H1 (cell line): ENCODE results near the gene VIT. TPM values are rescaled to one million over a fixed set of nuclear protein-coding genes. Genes with fewer than 3 reads are reported as not detected.

ENCODE experiments used
- CTCF ChIA-PET: fragments of 300-600 bp; sonication (Branson Sonifier 250); formaldehyde crosslinking; loops from one replicate; lab custom pipeline; 2021; ENCODE audit not compliant: partially characterized antibody; lab: Charles Lee
- POLR2A ChIA-PET: fragments of 300-600 bp; sonication (Branson Sonifier 250); formaldehyde crosslinking; loops from one replicate; lab custom pipeline; 2021; ENCODE audit warnings: inconsistent platforms; ENCODE audit not compliant: partially characterized antibody; lab: Charles Lee
- DNase-seq, 2 experiments: peaks; one replicate each; pipeline versions ENCODE4 v3.0.0 to v3.0.0-alpha.2; 2010 to 2022; ENCODE audit warnings: low spot score in 2 of 2, low read depth in 1 of 2, mixed read lengths in 1 of 2
- FAIRE-seq: peaks from 2 replicates; lab custom pipeline; 2011; peaks lifted over from hg19 to GRCh38; lab: Jason Lieb, UNC
- H2AFZ ChIP-seq: 2 replicates; pipeline ENCODE4 v1.8.1; 2012; ENCODE audit warnings: low read length, inconsistent platforms
- H2AK5ac ChIP-seq: 2 replicates; pipeline ENCODE4 v1.6.1; 2013; ENCODE audit warnings: low read depth, low read length
- H2BK120ac ChIP-seq: replicated peaks from 2 replicates; pipeline ENCODE3; 2013; ENCODE audit warnings: low read depth, low read length, inconsistent platforms
- H2BK12ac ChIP-seq: 2 replicates; pipeline ENCODE4 v1.6.1; 2013; ENCODE audit warnings: low read depth, low read length
- H2BK15ac ChIP-seq: 2 replicates; pipeline ENCODE4 v1.6.1; 2013; ENCODE audit warnings: low read length
- H2BK20ac ChIP-seq: 2 replicates; pipeline ENCODE4 v1.6.1; 2013; ENCODE audit warnings: low read length
- H2BK5ac ChIP-seq: 2 replicates; pipeline ENCODE4 v1.6.1; 2013; ENCODE audit warnings: low read depth, low read length
- H3K14ac ChIP-seq: 2 replicates; pipeline ENCODE4 v1.6.1; 2013; ENCODE audit warnings: inconsistent platforms; ENCODE audit not compliant: insufficient read length
- H3K18ac ChIP-seq: 2 replicates; pipeline ENCODE4 v1.6.1; 2013; ENCODE audit warnings: low read length; ENCODE audit errors: extremely low read depth
- H3K23ac ChIP-seq: 2 replicates; pipeline ENCODE4 v1.6.1; 2013; ENCODE audit warnings: inconsistent platforms; ENCODE audit not compliant: insufficient read length
- H3K23me2 ChIP-seq: 2 replicates; pipeline ENCODE4 v1.6.1; 2013; ENCODE audit warnings: low read depth, low read length
- H3K27ac ChIP-seq: 2 replicates; pipeline ENCODE4 v1.6.1; 2011; ENCODE audit warnings: low read depth, low read length, inconsistent platforms
- H3K27me3 ChIP-seq, 4 experiments: replicated peaks in 1 of 4; 1 replicate in 1 of 4; 2 replicates in 3 of 4; pipeline versions ENCODE4 v1.6.1 to v1.8.1; 2011 to 2013; ENCODE audit warnings: low read length in 3 of 4, mild to moderate bottlenecking in 3 of 4, inconsistent platforms in 2 of 4, mixed read lengths in 2 of 4, moderate library complexity in 1 of 4; ENCODE audit not compliant: control insufficient read depth in 3 of 4, insufficient read depth in 3 of 4; ENCODE audit errors: extremely low read depth in 1 of 4
- H3K36me3 ChIP-seq, 4 experiments: 2 replicates each; pipeline versions ENCODE4 v1.6.1 to v1.8.1; 2011 to 2013; ENCODE audit warnings: mild to moderate bottlenecking in 4 of 4, low read length in 3 of 4, moderate library complexity in 2 of 4, control low read depth in 1 of 4, inconsistent platforms in 1 of 4; ENCODE audit not compliant: insufficient read depth in 4 of 4, control insufficient read depth in 2 of 4
- H3K4ac ChIP-seq: replicated peaks from 2 replicates; pipeline ENCODE3; 2013; ENCODE audit warnings: low read length, low read depth, mixed read lengths, inconsistent platforms; ENCODE audit not compliant: insufficient read length
- H3K4me1 ChIP-seq, 4 experiments: replicated peaks in 1 of 4; 1 replicate in 1 of 4; 2 replicates in 3 of 4; pipeline versions ENCODE4 v1.6.1 to v1.8.1; 2011 to 2013; ENCODE audit warnings: low read length in 3 of 4, inconsistent platforms in 2 of 4, mixed read lengths in 1 of 4; ENCODE audit not compliant: insufficient read depth in 4 of 4, control insufficient read depth in 3 of 4
- H3K4me2 ChIP-seq, 2 experiments: 2 replicates each; pipeline versions ENCODE4 v1.6.1 to v1.8.1; 2011 to 2013; ENCODE audit warnings: low read depth in 2 of 2, low read length in 2 of 2, control low read depth in 1 of 2, inconsistent platforms in 1 of 2, mild to moderate bottlenecking in 1 of 2; ENCODE audit not compliant: insufficient read depth in 1 of 2
- H3K4me3 ChIP-seq, 4 experiments: fragments of 200-600, 300-600 bp in 1 of 4; sonication (generic), shearing (Covaris generic), sonication (Bioruptor Twin) in 1 of 4; 2 replicates each; pipeline versions ENCODE4 v1.5.1 to v1.8.1; 2011 to 2016; ENCODE audit warnings: low read length in 4 of 4, low read depth in 3 of 4, control low read depth in 2 of 4, inconsistent platforms in 2 of 4, mild to moderate bottlenecking in 2 of 4, mixed read lengths in 1 of 4, moderate library complexity in 1 of 4; ENCODE audit not compliant: insufficient read depth in 2 of 4; ENCODE audit errors: extremely low read depth in 1 of 4
- H3K56ac ChIP-seq: replicated peaks from 2 replicates; pipeline ENCODE3; 2013; ENCODE audit warnings: low read depth, mild to moderate bottlenecking, mixed read lengths, low read length, inconsistent platforms; ENCODE audit not compliant: insufficient read length
- H3K79me1 ChIP-seq: 2 replicates; pipeline ENCODE4 v1.6.1; 2013; ENCODE audit warnings: low read depth, low read length, control low read depth
- H3K79me2 ChIP-seq, 2 experiments: 2 replicates each; pipeline versions ENCODE4 v1.6.1 to v1.8.1; 2012 to 2013; ENCODE audit warnings: low read length in 2 of 2, mild to moderate bottlenecking in 2 of 2, inconsistent platforms in 1 of 2; ENCODE audit not compliant: insufficient read depth in 2 of 2, control insufficient read depth in 1 of 2
- H3K9ac ChIP-seq, 4 experiments: replicated peaks in 1 of 4; 1 replicate in 1 of 4; 2 replicates in 3 of 4; pipeline versions ENCODE4 v1.6.1 to v1.8.1; 2011 to 2013; ENCODE audit warnings: low read depth in 3 of 4, low read length in 3 of 4, control low read depth in 2 of 4, mild to moderate bottlenecking in 2 of 4, moderate library complexity in 2 of 4, inconsistent platforms in 1 of 4; ENCODE audit errors: extremely low read depth in 1 of 4
- H3K9me3 ChIP-seq, 2 experiments: 2 replicates each; pipeline versions ENCODE4 v1.6.1 to v1.8.1; 2012 to 2013; ENCODE audit warnings: mild to moderate bottlenecking in 2 of 2, moderate library complexity in 2 of 2, control low read depth in 1 of 2, inconsistent platforms in 1 of 2, low read depth in 1 of 2, low read length in 1 of 2, mixed read lengths in 1 of 2; ENCODE audit not compliant: insufficient read depth in 2 of 2
- H4K20me1 ChIP-seq, 2 experiments: replicated peaks in 1 of 2; 2 replicates each; pipeline versions ENCODE3 to v1.8.1; 2011 to 2013; ENCODE audit warnings: inconsistent platforms in 2 of 2, low read length in 2 of 2, mild to moderate bottlenecking in 1 of 2; ENCODE audit not compliant: insufficient read depth in 2 of 2, control insufficient read depth in 1 of 2
- H4K5ac ChIP-seq: 2 replicates; pipeline ENCODE4 v1.6.1; 2013; ENCODE audit warnings: low read length, low read depth, mixed read lengths, inconsistent platforms; ENCODE audit not compliant: insufficient read length
- H4K8ac ChIP-seq: 2 replicates; pipeline ENCODE4 v1.8.0; 2013; ENCODE audit warnings: mild to moderate bottlenecking, moderate library complexity, low read length, inconsistent platforms; ENCODE audit not compliant: insufficient read depth; ENCODE audit errors: extremely low read depth
- H4K91ac ChIP-seq: replicated peaks from 2 replicates; pipeline ENCODE3; 2013; ENCODE audit warnings: low read length, mixed read lengths, inconsistent platforms; ENCODE audit not compliant: insufficient read length
- ASH2L ChIP-seq: fragments of 200-600, 300-600 bp; sonication (generic); IDR thresholded peaks from one replicate; pipeline ENCODE4 v1.7.1; 2017; ENCODE audit warnings: low read length
- GABPA ChIP-seq: IDR thresholded peaks from 2 replicates; pipeline ENCODE4 v1.6.1; 2011; ENCODE audit warnings: mild to moderate bottlenecking, low read length, moderate library complexity, borderline replicate concordance; ENCODE audit not compliant: insufficient read depth
- HDAC6 ChIP-seq: IDR thresholded peaks from one replicate; pipeline ENCODE4 v1.7.1; 2012; ENCODE audit warnings: low read depth, mild to moderate bottlenecking, inconsistent platforms, low read length, moderate library complexity
- SIN3A ChIP-seq, 2 experiments: IDR thresholded peaks in 1 of 2; conservative IDR thresholded peaks in 1 of 2; 2 replicates each; pipeline ENCODE4 v1.6.1; 2011 to 2012; ENCODE audit warnings: low read length in 2 of 2, improper control_type of control experiment in 1 of 2, low read depth in 1 of 2, mild to moderate bottlenecking in 1 of 2
- SP1 ChIP-seq: IDR thresholded peaks from 2 replicates; pipeline ENCODE4 v1.6.1; 2011; ENCODE audit warnings: low read depth, low read length
- TAF7 ChIP-seq: optimal IDR thresholded peaks from 2 replicates; pipeline ENCODE3; 2011; ENCODE audit warnings: low read depth, mild to moderate bottlenecking, inconsistent platforms, low read length, moderate library complexity, borderline replicate concordance
- YY1 ChIP-seq: IDR thresholded peaks from 2 replicates; pipeline ENCODE4 v1.6.1; 2011; ENCODE audit warnings: low read depth, mild to moderate bottlenecking, low read length
- WGBS, 2 experiments: shearing (Covaris generic) in 1 of 2; methylation state at CpG; one replicate each; pipeline versions ENCODE4 v1.1.6 to v1.1.7; 2013 to 2015; ENCODE audit warnings: low lambda C conversion rate in 2 of 2, mixed read lengths in 2 of 2, inconsistent platforms in 1 of 2, low coverage in 1 of 2, missing lambda C conversion rate in 1 of 2; ENCODE audit not compliant: insufficient replicate concordance in 2 of 2, insufficient coverage in 1 of 2, insufficient read length in 1 of 2; ENCODE audit errors: extremely low coverage in 1 of 2, missing lambda C conversion rate in 1 of 2; 5-methylcytosine and 5-hydroxymethylcytosine counted together
- polyA plus RNA-seq, 7 experiments: library from polyadenylated mRNA; depleted of rRNA in 3 of 7; stranded (reverse) in 5 of 7; unstranded in 2 of 7; fragments of >200 nt in 5 of 7; fragments of 200-250 nt in 2 of 7; gene quantifications; 1 replicate in 5 of 7; 2 replicates in 1 of 7; 4 replicates in 1 of 7; pipeline versions ENCODE4 v1.2.1 to v1.2.3, GENCODE V29; 2011 to 2013; ENCODE audit warnings: missing spikeins in 2 of 7, mixed read lengths in 2 of 7
- total RNA-seq: library from RNA; stranded (reverse); fragmentation: NEBNext Ultra II Directional; extraction: Animal tissue kit (Norgen Biotek cat#: 25700); gene quantifications from 2 replicates; pipeline ENCODE4 v1.2.1, GENCODE V29; 2021
- TF ChIP-seq, protein P1 (sequence below): IDR thresholded peaks from 2 replicates; pipeline ENCODE4 v1.6.1; 2012; ENCODE audit warnings: inconsistent platforms

Gene VIT
- total and polyA plus RNA-seq, 2 of the 8 experiments (the other 6 are each of a cell fraction or from before 2014, with no cell fraction given) = 0.03 TPM; not detected in 1

DNA sequence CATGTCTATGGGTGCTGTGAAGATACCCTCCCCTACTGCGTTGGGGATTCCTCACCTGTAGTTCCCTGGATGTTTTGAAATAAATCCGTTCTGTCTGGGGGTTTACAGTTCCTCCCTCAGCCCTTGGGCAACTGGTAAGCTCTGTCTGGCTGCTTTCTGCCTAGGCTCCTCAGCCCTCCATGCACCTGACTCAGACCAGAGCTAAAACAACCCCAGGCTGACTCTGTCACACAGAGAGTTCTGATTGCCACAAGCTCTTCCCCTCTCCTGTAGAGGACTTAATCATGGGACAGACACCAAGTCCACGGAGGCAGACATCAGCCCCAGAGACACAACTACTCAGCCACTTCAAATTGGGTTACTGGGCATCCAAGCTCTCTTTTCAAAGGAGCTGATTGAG, 6.3 kb downstream of the VIT start:
- Histone ChIP-seq H3K4ac (no peak overlapping the region), H2BK12ac (no peak overlapping the region), H3K9ac (no peak overlapping the region), H3K27ac (no peak overlapping the region), H4K8ac (no peak overlapping the region), H3K27me3 (no peaks in the 10 kb centered on the region), H3K4me2 (no peak overlapping the region), H3K36me3 (no peaks in the 10 kb centered on the region), H2AK5ac (no peak overlapping the region), H4K5ac (no peak overlapping the region), H2BK20ac (peak overlapping the region; percentile 27; the same call in 1 of the 2 replicates), H4K91ac (no peak overlapping the region), H3K79me2 (no peaks in the 10 kb centered on the region), H3K4me3 (no peak overlapping the region), H3K23me2 (no peaks in the 10 kb centered on the region), H3K14ac (no peak overlapping the region), H3K23ac (no peak overlapping the region), H3K79me1 (no peaks in the 10 kb centered on the region), H4K20me1 (no peaks in the 10 kb centered on the region), H2BK120ac (no peak overlapping the region), H3K4me1 (peaks cover 0 to 3% (median 0%) of the 10 kb centered on the region in 4 experiments; a peak in 1 of 7 replicates), H2BK5ac (no peak overlapping the region), H2AFZ (no peak overlapping the region), H3K18ac (no peak overlapping the region), H3K56ac (no peak overlapping the region), H2BK15ac (peak overlapping the region; percentile 49), H3K9me3 (no peaks in the 10 kb centered on the region)
- TF ChIP-seq GABPA (no peak), HDAC6 (no peak), TAF7 (no peak), SIN3A (conservative IDR thresholded peaks at IDR 0.05 in 1 of 2, IDR thresholded peaks at IDR 0.05 in 1 of 2; ENCODE audit: low read depth in 1 of 2, low read length in 2 of 2) (no peak), YY1 (no peak), ASH2L (no peak), SP1 (no peak)
- TF ChIP-seq, protein P1, sequence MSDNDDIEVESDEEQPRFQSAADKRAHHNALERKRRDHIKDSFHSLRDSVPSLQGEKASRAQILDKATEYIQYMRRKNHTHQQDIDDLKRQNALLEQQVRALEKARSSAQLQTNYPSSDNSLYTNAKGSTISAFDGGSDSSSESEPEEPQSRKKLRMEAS = no peak
- DNase-seq = peak in 1 of 2 experiments; percentile 33
- no peak for FAIRE-seq
- POLR2A ChIA-PET = no interaction called here
- CTCF ChIA-PET = interaction anchor here (0.6 to 10.4 kb wide), 10 partner anchors 9 to 310 kb away, joined by 3 to 84 read pairs (median 3); no protein-coding TSS in a partner anchor
- 84% methylated on average over 3 of the region's 3 CpGs; no CpG with 5 or more reads in 1 of the 2 experiments for WGBS, 2 experiments
